HG03521 (cell line): Measurements from ENCODE around the gene HDAC2.
"Not testable (repeated sequence)": the region's sequence is repeated elsewhere in the genome, so short reads cannot be mapped to it uniquely, and the experiment has no call there.

ENCODE experiments used
- ATAC-seq: cut with Tn5 transposase; IDR thresholded peaks from one replicate; pipeline ENCODE4 v1.9.1; 2021; ENCODE audit warnings: mild to moderate bottlenecking, moderate library complexity; ENCODE audit not compliant: unreplicated experiment

HDAC2 gene

DNA sequence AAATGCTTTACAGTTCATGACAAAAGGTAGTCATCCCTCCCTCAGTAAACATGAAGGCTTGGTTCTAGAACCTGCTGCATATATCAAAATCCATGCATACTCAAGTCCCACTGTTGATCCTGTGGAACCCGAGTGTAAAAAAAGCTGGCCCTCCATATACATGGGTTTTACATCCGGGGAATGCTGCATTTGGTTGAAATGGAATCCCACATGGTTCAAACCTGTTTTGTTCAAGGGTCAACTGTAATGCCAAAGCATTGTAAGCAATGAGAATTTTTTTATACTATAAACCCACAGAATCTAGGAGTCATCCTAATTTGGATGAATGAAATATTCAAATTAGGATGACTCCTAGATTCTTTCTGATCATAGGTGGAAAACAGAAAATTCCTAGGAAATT, 5.9 kb upstream of the HDAC2 start:
- no peak for ATAC-seq

GRCh38 chr6:113971741-113972140, 793 bp upstream of the HDAC2 start:
- no peak for ATAC-seq

GRCh38 chr6:113969888-113970804, 802 bp downstream of the HDAC2 start:
- ATAC-seq: peak; percentile 30

GRCh38 chr6:113968472-113968871, 2.5 kb downstream of the HDAC2 start:
- no peak for ATAC-seq

DNA sequence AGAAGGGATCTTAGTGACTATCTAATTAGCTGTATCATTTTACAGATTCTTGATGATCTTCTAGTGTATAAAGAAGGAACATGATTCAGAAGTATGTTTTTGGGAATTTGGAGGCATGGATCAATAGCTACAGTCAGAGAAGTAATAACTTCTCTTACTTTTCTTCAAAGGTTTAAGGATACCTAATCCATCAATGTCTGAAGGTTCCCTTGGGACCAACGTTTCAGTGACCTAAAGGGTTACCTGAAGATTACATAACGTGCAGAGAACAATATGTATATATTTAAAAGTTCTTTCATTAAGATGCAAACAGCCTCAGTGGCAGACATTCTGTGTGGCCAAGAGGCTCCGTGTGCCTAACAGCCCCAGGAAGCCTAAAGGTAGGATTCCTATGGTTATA, 3.2 kb downstream of the HDAC2 start:
- ATAC-seq: no peak

DNA sequence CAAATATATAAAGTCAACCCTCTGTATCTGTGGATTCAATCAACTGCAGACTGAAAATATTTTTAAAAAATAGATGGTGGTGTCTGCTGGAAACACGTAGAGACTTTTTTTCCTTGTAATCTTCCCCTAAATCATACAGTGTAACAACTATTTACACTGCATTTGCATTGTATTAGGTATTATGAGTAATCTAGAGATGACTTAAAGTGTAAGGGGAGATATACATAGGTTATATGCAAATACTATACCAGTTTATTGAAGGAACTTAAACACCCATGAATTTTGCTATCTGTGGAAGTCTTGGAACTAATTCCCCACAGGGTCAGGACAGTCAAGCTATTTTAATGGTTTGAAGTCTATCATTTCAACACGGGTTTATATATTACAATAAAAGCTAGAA, 10.2 kb downstream of the HDAC2 start:
- ATAC-seq: no peak

- no peak for ATAC-seq
Observed at GRCh38 chr6:113959235-113959634, 11.7 kb downstream of the HDAC2 start.

- ATAC-seq: no peak
Observed at GRCh38 chr6:113954653-113955052, 16.3 kb downstream of the HDAC2 start.

GRCh38 chr6:113953346-113953745, 17.6 kb downstream of the HDAC2 start:
- ATAC-seq: no peak

GRCh38 chr6:113949499-113949898, 21.4 kb downstream of the HDAC2 start:
- ATAC-seq: no peak

DNA sequence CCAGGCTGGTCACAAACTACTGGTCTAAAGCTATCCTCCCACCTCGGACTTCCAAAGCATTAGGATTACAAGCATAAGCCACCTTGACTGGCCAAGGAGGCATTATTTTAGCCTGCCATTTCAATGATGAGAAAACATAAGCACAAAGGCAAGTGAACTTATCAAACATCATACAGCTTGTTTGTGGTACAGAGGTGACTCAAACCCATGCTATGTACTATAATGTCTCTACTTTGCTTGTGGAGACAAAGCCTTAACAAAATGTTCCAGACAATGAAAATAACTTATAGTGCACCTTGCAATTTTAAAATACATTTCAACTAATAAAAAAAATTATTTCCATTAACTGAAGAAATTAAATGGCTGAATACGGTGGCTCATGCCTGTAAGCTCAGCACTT, 26.2 kb downstream of the HDAC2 start:
- ATAC-seq: no peak

DNA sequence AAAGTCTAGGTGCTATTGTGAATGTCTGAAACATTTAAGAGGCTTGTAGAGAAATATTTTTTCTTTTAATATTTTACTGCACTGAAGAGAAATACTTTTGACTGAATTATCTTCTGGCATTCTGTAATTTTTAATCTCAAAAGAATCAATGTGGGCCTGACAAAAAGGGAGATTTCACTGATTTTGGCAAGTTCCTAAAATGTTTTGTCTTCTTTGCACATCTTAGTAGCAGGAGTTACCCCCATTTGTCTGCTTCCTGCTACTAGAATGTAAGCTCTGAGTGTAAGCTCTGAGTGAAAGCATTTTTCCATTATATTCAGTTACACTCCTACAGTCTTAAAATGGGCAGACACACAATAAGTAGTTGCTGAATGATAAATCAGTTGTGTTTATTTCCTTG, 31.1 kb downstream of the HDAC2 start:
- no peak for ATAC-seq

- peak; percentile 90 for ATAC-seq
Observed at GRCh38 chr6:113936093-113936934, 34.6 kb downstream of the HDAC2 start.

DNA sequence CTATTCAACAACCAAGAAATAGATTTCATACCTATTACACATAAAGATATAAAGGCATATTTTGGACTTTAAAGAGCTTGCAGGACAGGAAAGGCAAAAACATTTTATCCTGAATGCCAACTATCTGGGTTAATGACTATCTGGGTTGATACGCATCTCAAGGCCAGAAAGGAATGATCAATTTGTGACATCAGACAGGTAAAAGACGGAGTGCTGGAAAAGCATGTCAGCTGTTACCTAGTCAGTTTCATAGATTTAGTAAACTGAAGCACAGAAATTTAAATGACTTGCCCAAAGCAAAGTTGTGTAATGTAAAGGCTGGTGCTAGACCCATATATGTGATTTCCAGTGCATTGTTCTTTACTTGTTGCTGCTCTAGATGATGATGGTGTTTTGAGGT, 36.8 kb downstream of the HDAC2 start:
- no peak for ATAC-seq

DNA sequence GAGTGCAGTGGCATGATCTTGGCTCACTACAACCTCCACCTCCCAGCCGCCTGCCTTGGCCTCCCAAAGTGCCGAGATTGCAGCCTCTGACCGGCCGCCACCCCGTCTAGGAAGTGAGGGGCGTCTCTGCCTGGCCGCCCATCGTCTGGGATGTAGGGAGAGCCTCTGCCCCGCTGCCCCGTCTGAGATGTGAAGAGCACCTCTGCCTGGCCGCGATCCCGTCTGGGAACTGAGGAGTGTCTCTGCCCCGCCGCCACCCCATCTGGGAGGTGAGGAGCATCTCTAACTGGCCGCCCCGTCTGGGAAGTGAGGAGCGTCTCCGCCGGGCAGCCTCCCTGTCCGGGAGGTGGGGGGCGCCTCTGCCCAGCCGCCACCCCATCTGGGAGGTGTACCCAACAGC, 39.0 kb downstream of the HDAC2 start:
- not testable (repeated sequence) for ATAC-seq

DNA sequence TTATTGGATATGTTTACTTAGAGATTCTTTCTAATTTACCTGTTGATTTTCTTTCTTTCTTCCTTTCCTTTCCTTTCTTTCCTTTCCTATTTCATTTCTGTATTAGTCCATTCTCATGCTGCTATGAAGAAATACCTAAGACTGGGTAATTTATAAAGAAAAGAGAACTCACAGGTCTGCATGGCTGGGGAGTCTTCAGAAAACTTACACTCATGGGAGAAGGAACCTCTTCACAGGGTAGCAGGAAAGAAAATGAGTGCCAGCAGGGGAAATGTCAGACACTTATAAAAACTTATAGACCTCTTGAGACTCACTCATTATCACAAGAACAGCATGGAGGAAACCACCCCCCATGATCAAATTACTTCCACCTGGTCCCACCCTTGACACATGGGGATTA, 40.8 kb downstream of the HDAC2 start:
- ATAC-seq: no peak

DNA sequence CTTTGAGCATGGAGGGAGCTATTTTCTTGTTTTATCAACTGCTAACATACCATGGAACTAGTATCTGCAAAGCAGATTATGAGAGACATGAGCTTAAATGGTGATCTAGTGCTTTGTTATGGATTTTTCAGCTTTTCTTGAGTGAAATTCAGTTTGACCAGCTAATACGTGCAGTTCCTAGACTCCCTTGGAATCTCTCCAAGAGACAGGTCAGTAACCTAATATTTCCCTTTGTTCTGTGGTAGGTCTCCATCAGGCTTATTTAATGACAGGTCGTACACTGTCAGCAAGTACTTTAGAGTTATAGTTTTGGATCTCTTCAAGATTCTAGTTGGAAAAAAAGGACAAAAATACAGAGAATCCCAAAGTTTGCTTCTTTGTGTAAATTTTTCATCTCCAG, 43.9 kb downstream of the HDAC2 start:
- ATAC-seq: no peak

GRCh38 chr6:113925378-113925777, 45.6 kb downstream of the HDAC2 start:
- no peak for ATAC-seq

GRCh38 chr6:113924312-113924723, 46.6 kb downstream of the HDAC2 start:
- no peak for ATAC-seq

DNA sequence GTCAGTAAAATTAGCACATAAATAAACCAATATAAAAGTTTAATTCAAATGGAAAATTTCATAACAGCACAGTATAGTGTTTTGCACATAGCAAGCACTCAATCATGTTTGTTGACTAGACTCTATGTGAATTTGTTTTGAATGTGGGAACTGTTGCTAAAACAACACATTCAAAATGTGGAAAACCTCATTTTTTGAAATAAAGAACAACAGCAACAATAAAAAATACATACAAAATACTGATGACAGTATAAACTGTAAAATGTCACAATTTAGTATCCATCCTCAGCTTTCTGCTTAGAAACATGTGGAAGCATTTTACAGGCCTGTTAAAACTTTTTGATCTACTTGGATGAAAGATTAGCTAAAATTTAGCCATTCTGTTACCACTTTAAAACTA, 47.4 kb downstream of the HDAC2 start:
- ATAC-seq: no peak

DNA sequence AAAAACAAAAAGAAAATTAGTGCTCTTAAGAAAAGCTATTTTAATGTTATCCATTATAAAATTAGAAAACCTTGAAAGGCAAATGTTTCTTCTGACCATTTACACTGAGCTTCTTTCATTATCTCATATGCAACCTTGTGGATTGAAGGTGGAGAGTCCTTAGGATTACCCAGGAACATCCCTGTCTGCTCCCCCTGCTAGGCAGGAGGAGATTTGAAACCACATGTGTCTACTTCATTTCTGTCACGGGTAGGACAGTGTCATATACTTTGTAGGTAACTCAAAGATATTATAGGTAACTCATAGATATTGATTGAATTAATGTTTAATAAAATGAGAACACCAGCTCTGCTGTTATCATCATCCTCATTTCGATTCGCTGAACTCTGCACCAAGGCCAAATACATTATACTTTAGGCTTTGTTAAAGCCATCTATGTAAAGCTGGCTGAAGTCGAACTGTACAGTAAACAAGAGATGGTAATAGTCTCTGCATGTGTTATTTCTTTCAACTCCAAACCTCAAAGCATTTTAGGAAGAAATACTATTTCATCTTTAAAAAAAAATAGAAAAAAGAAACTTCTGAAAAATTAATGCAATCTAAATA, 49.5 kb downstream of the HDAC2 start:
- no peak for ATAC-seq
